GM12878 (cell line): Measurements from ENCODE around the gene LRP8.

ENCODE experiments used
- BACH1 ChIP-seq: fragments of 450-650 bp; IDR thresholded peaks from 2 replicates; pipeline ENCODE4 v1.6.1; 2017; ENCODE audit warnings: mild to moderate bottlenecking, borderline replicate concordance
- CUX1 ChIP-seq: IDR thresholded peaks from 2 replicates; pipeline ENCODE4 v1.6.1; 2012; ENCODE audit warnings: improper control_type of control experiment, low read depth, low read length; ENCODE audit not compliant: insufficient replicate concordance
- MYC ChIP-seq: IDR thresholded peaks from 2 replicates; pipeline ENCODE4 v1.6.1; 2011; ENCODE audit warnings: mild to moderate bottlenecking, low read length, moderate library complexity, inconsistent platforms; ENCODE audit not compliant: insufficient read depth, insufficient replicate concordance, insufficient read length, severe bottlenecking
- RFX5 ChIP-seq: IDR thresholded peaks from 2 replicates; pipeline ENCODE4 v1.6.1; 2011; ENCODE audit warnings: low read depth, low read length, improper control_type of control experiment
- TF ChIP-seq, protein P1 (sequence below): fragments of 450-650 bp; formaldehyde crosslinking; IDR thresholded peaks from 2 replicates; pipeline ENCODE4 v1.4.0; 2022; ENCODE audit warnings: mild to moderate bottlenecking, moderate library complexity
- TF ChIP-seq, protein P2 (sequence below): IDR thresholded peaks from 2 replicates; pipeline ENCODE4 v1.6.1; 2011; ENCODE audit warnings: mild to moderate bottlenecking, low read depth, low read length, moderate library complexity; ENCODE audit not compliant: insufficient replicate concordance

DNA sequence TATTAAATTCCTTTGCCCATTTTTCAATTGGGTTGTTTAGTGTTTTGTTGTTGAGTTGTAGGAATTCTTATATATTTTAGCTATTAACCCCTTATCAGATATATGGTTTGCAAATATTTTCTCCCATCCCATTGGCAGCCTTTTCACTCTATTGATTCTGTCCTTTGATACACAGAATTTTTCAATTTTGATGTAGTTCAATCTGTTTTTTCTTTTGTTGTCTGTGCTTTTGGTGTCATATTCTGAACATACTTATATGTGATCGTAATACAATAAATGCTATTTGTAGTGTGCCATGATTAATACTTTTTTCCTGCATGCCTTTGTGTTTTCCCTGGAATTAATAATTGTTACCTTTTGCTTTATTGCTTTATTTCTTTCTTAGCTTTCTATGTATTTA is 7.8 kb upstream of the LRP8 start:
- TF ChIP-seq MYC (no peak), RFX5 (no peak), BACH1 (no peak), CUX1 (no peak)
- TF ChIP-seq, protein P1, sequence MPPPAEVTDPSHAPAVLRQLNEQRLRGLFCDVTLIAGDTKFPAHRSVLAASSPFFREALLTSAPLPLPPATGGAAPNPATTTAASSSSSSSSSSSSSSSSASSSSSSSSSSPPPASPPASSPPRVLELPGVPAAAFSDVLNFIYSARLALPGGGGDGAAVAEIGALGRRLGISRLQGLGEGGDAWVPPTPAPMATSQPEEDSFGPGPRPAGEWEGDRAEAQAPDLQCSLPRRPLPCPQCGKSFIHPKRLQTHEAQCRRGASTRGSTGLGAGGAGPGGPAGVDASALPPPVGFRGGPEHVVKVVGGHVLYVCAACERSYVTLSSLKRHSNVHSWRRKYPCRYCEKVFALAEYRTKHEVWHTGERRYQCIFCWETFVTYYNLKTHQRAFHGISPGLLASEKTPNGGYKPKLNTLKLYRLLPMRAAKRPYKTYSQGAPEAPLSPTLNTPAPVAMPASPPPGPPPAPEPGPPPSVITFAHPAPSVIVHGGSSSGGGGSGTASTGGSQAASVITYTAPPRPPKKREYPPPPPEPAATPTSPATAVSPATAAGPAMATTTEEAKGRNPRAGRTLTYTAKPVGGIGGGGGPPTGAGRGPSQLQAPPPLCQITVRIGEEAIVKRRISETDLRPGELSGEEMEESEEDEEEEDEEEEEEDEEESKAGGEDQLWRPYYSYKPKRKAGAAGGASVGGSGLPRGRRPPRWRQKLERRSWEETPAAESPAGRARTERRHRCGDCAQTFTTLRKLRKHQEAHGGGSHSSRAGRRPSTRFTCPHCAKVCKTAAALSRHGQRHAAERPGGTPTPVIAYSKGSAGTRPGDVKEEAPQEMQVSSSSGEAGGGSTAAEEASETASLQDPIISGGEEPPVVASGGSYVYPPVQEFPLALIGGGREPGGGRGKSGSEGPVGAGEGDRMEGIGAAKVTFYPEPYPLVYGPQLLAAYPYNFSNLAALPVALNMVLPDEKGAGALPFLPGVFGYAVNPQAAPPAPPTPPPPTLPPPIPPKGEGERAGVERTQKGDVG (CRISPR knock-in tag) = no peak
- TF ChIP-seq, protein P2, sequence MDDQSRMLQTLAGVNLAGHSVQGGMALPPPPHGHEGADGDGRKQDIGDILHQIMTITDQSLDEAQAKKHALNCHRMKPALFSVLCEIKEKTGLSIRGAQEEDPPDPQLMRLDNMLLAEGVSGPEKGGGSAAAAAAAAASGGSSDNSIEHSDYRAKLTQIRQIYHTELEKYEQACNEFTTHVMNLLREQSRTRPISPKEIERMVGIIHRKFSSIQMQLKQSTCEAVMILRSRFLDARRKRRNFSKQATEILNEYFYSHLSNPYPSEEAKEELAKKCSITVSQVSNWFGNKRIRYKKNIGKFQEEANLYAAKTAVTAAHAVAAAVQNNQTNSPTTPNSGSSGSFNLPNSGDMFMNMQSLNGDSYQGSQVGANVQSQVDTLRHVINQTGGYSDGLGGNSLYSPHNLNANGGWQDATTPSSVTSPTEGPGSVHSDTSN = no peak
